ENCODE measurements around the gene NUP210.
"Not testable (repeated sequence)": the region's sequence is repeated elsewhere in the genome, so short reads cannot be mapped to it uniquely, and the experiment has no call there.

NUP210 gene

GRCh38 chr3:13433912-13434311 is 13.8 kb upstream of the NUP210 start:
- no peak for DNase-seq (ENCODE audit: low read depth, low spot score)
- Histone ChIP-seq H3K9me3 (ENCODE audit: low read depth, low read length) (no peaks in the 10 kb centered on the region), H3K36me3 (ENCODE audit: insufficient read depth, low read length) (no peaks in the 10 kb centered on the region), H3K9ac (ENCODE audit: insufficient read length) (no peak overlapping the region), H3K4me3 (no peak overlapping the region), H3K27ac (no peak overlapping the region)
- TF ChIP-seq EZH2 (IDR thresholded peaks at IDR 0.05) (no peak), FOXP2 (optimal IDR thresholded peaks at IDR 0.05; ENCODE audit: control extremely low read depth, extremely low read length, insufficient read depth) (no peak), POLR2AphosphoS5 (IDR thresholded peaks at IDR 0.05; ENCODE audit: borderline replicate concordance, low read depth, low read length) (no peak)

- Histone ChIP-seq H3K4me3 (no peak overlapping the region), H3K9ac (ENCODE audit: insufficient read length) (no peak overlapping the region), H3K9me3 (ENCODE audit: low read depth, low read length) (no peaks in the 10 kb centered on the region), H3K36me3 (ENCODE audit: insufficient read depth, low read length) (no peaks in the 10 kb centered on the region), H3K27ac (no peak overlapping the region)
- DNase-seq (ENCODE audit: low read depth, low spot score) = no peak
- no peak for TF ChIP-seq EZH2 (IDR thresholded peaks at IDR 0.05)
- TF ChIP-seq POLR2AphosphoS5 (IDR thresholded peaks at IDR 0.05; ENCODE audit: borderline replicate concordance, low read depth, low read length) = no peak
- TF ChIP-seq FOXP2 (optimal IDR thresholded peaks at IDR 0.05; ENCODE audit: control extremely low read depth, extremely low read length, insufficient read depth) = no peak
Measured at GRCh38 chr3:13432093-13432492, 12.0 kb upstream of the NUP210 start.

- H3K9me3 ChIP-seq (ENCODE audit: low read depth, low read length); H3K4me3 ChIP-seq; H3K27ac ChIP-seq; H3K36me3 ChIP-seq (ENCODE audit: insufficient read depth, low read length); DNase-seq (ENCODE audit: low read depth, low spot score); H3K9ac ChIP-seq (ENCODE audit: insufficient read length): not testable (repeated sequence)
Measured at GRCh38 chr3:13430411-13430875, 10.3 kb upstream of the NUP210 start.

- DNase-seq (ENCODE audit: low read depth, low spot score) = no peak
- Histone ChIP-seq H3K4me3 (no peak overlapping the region), H3K36me3 (ENCODE audit: insufficient read depth, low read length) (no peaks in the 10 kb centered on the region), H3K27ac (no peak overlapping the region), H3K9ac (ENCODE audit: insufficient read length) (no peak overlapping the region), H3K9me3 (ENCODE audit: low read depth, low read length) (no peaks in the 10 kb centered on the region)
- TF ChIP-seq EZH2 (IDR thresholded peaks at IDR 0.05) (no peak), POLR2AphosphoS5 (IDR thresholded peaks at IDR 0.05; ENCODE audit: borderline replicate concordance, low read depth, low read length) (no peak), FOXP2 (optimal IDR thresholded peaks at IDR 0.05; ENCODE audit: control extremely low read depth, extremely low read length, insufficient read depth) (no peak)
Measured at GRCh38 chr3:13429631-13430291, 9.6 kb upstream of the NUP210 start.

- not testable (repeated sequence) for DNase-seq (ENCODE audit: low read depth, low spot score); H3K9me3 ChIP-seq (ENCODE audit: low read depth, low read length); H3K4me3 ChIP-seq; H3K36me3 ChIP-seq (ENCODE audit: insufficient read depth, low read length); H3K27ac ChIP-seq; H3K9ac ChIP-seq (ENCODE audit: insufficient read length)
Measured at GRCh38 chr3:13428678-13429077, 8.6 kb upstream of the NUP210 start.

- no peak for DNase-seq (ENCODE audit: low read depth, low spot score)
- no peak overlapping the region for H3K4me3 ChIP-seq
- H3K36me3 ChIP-seq (ENCODE audit: insufficient read depth, low read length) = no peaks in the 10 kb centered on the region
- H3K9me3 ChIP-seq (ENCODE audit: low read depth, low read length) = no peaks in the 10 kb centered on the region
- TF ChIP-seq FOXP2 (optimal IDR thresholded peaks at IDR 0.05; ENCODE audit: control extremely low read depth, extremely low read length, insufficient read depth) (no peak), EZH2 (IDR thresholded peaks at IDR 0.05) (no peak), POLR2AphosphoS5 (IDR thresholded peaks at IDR 0.05; ENCODE audit: borderline replicate concordance, low read depth, low read length) (no peak)
- H3K27ac ChIP-seq = no peak overlapping the region
- H3K9ac ChIP-seq (ENCODE audit: insufficient read length) = no peak overlapping the region
Measured at GRCh38 chr3:13427662-13428603, 7.8 kb upstream of the NUP210 start.

GRCh38 chr3:13426591-13426990 is 6.5 kb upstream of the NUP210 start:
- Histone ChIP-seq H3K36me3 (ENCODE audit: insufficient read depth, low read length) (no peaks in the 10 kb centered on the region), H3K27ac (no peak overlapping the region), H3K9ac (ENCODE audit: insufficient read length) (no peak overlapping the region), H3K9me3 (ENCODE audit: low read depth, low read length) (no peaks in the 10 kb centered on the region), H3K4me3 (no peak overlapping the region)
- TF ChIP-seq EZH2 (IDR thresholded peaks at IDR 0.05) = no peak
- no peak for TF ChIP-seq FOXP2 (optimal IDR thresholded peaks at IDR 0.05; ENCODE audit: control extremely low read depth, extremely low read length, insufficient read depth)
- no peak for TF ChIP-seq POLR2AphosphoS5 (IDR thresholded peaks at IDR 0.05; ENCODE audit: borderline replicate concordance, low read depth, low read length)
- DNase-seq (ENCODE audit: low read depth, low spot score) = no peak

GRCh38 chr3:13425689-13426088 is 5.6 kb upstream of the NUP210 start:
- TF ChIP-seq POLR2AphosphoS5 (IDR thresholded peaks at IDR 0.05; ENCODE audit: borderline replicate concordance, low read depth, low read length) = no peak
- no peak overlapping the region for H3K4me3 ChIP-seq
- H3K9me3 ChIP-seq (ENCODE audit: low read depth, low read length) = no peaks in the 10 kb centered on the region
- no peak overlapping the region for H3K9ac ChIP-seq (ENCODE audit: insufficient read length)
- no peaks in the 10 kb centered on the region for H3K36me3 ChIP-seq (ENCODE audit: insufficient read depth, low read length)
- no peak overlapping the region for H3K27ac ChIP-seq
- no peak for DNase-seq (ENCODE audit: low read depth, low spot score)

Measured in SK-N-MC (cell line).